ENCODE measurements around the gene USF1.
"Not testable (repeated sequence)": the region's sequence is repeated elsewhere in the genome, so short reads cannot be mapped to it uniquely, and the experiment has no call there.

The USF1 gene

DNA sequence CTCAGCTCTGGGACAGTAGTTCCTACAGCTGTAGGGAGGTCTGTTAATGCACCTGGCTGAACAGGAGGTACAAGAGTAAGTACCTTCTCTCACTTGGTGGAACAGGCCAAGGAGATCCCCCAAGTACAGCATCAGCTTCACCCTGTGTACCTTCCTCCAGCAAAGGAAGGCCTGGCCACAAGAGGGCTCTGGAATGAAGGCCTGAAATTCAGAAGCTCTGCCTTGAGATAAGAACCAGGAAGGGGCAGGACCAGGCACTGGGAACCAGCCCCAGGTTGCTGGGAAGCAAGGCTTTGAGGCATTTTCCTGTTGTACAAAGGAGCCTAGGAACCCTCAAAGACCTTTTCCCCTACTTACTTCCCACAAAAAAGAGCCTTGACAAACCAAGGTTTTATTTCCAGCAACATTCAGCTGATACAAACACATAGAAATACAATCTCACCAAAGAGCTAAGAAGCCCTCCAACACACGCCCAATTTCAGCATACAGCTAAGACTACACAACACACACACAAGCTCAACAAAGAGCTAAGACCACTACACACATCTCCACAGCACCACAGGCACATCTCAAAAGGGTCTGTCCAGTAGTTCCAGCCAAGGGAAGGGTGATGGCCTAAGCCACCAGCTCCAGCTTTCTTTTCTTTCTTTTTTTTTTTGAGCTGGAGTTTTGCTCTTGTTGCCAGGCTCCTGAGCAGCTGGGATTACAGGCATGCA, 48.3 kb downstream of the USF1 start:
- DNase-seq (ENCODE audit: low spot score) = no peak
- Histone ChIP-seq H3K27ac (peak overlapping the region in 1 of 2 donors; percentile 16), H3K4me3 (no peak overlapping the region)
- TF ChIP-seq, protein P1, sequence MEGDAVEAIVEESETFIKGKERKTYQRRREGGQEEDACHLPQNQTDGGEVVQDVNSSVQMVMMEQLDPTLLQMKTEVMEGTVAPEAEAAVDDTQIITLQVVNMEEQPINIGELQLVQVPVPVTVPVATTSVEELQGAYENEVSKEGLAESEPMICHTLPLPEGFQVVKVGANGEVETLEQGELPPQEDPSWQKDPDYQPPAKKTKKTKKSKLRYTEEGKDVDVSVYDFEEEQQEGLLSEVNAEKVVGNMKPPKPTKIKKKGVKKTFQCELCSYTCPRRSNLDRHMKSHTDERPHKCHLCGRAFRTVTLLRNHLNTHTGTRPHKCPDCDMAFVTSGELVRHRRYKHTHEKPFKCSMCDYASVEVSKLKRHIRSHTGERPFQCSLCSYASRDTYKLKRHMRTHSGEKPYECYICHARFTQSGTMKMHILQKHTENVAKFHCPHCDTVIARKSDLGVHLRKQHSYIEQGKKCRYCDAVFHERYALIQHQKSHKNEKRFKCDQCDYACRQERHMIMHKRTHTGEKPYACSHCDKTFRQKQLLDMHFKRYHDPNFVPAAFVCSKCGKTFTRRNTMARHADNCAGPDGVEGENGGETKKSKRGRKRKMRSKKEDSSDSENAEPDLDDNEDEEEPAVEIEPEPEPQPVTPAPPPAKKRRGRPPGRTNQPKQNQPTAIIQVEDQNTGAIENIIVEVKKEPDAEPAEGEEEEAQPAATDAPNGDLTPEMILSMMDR (IDR thresholded peaks at IDR 0.05) = no peak

DNA sequence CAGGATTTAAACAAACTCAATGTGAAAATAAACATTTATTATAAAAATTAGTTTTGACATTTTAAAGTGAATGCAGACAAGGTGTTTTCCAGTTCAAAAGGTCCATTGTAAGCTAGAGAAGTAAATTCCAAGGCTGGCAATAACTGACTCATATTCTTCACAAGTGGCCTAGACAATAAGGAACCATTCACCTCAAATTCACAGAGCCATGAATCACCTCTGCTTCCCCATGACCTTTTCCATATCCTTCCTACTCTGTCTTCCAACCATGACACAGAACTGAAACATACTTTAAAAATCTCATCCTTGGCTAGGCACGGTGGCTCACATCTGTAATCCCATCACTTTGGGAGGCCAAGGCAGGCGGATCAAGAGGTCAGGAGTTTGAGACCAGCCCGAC, 49.6 kb downstream of the USF1 start:
- Histone ChIP-seq H3K27ac (no peak overlapping the region), H3K4me3 (no peak overlapping the region)
- TF ChIP-seq, protein P1 (IDR thresholded peaks at IDR 0.05) = no peak
- DNase-seq (ENCODE audit: low spot score) = no peak

- Histone ChIP-seq H3K4me3 (no peak overlapping the region), H3K27ac (no peak overlapping the region)
- DNase-seq (ENCODE audit: low spot score) = no peak
- TF ChIP-seq, protein P1 (IDR thresholded peaks at IDR 0.05) = no peak
These were observed 52.1 kb downstream of the USF1 start for GRCh38 chr1:160993544-160994193.

DNA sequence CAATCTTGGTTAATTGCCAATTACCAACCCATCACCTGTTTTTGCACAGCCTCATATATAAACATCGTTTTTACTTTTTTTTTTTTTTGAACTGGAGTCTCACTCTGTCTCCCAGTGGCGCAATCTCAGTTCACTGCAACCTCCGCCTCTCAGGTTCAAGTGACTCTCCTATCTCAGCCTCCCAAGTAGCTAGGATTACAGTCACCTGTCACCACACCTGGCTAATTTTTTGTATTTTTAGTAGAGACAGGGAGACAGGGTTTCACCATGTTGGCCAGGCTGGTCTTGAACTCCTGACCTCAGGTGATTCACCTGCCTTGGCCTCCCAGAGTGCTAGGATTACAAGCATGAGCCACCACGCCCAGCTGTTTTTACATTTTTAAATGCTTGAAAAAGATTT, 53.7 kb downstream of the USF1 start:
- H3K27ac ChIP-seq; DNase-seq (ENCODE audit: low spot score); H3K4me3 ChIP-seq: not testable (repeated sequence)

Data from coronary artery (tissue), 2 donors.